GM19455 (cell line): ENCODE measurements around the gene TMEM125.

Source experiments
- ATAC-seq: cut with Tn5 transposase; IDR thresholded peaks from one replicate; pipeline ENCODE4 v1.9.1; 2021; ENCODE audit not compliant: unreplicated experiment

Gene TMEM125

GRCh38 chr1:43269627-43270375, at the start of gene TMEM125:
Gene TMEM125, plus strand, starts transcription at chr1:43269983. Its CDS starts 2,740 bp downstream, at chr1:43272723.
- no peak for ATAC-seq

DNA sequence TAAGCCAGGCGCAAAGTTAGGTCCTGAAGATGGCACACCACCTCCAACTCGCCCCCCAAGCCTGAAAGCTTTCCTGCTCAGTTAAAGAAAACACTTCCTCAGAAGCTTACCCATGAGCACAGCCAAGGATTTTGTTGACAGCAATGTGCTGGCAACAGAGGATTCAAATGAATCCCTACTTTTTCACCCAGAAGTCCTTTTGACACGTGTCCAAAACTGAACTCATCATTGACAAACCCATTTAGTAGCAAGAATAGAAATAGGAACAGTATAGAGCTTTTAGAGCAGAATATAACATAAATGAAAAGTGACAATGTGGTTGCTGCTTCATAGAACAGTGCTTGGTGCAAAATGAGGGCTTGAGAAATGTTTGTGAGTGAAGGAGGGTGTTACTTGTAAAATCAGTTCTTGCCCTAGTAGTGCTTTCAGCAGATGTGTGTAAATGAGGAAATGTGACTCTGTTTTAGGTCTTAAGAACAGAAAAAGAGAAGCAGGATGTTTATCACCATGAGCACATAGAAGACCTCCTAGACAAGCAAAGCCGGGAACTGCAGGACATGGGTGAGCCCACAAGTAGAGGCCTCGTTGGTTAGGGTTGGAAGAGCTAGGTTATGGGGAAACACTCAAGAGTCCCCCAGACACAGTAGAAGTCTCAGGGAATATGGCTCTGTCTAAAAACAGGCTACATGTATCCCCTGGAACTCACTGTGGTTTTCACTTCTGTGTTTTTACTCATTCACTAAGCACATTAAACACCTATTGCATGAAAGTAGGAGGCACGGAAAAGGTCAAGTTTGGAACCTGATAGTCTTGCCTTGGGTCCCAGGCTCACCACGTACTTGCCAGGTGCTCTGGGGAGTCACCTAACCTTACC, 48.6 kb upstream of the TMEM125 start:
- peak; percentile 77 for ATAC-seq

- no peak for ATAC-seq
Measured at GRCh38 chr1:43221797-43222196, 48.0 kb upstream of the TMEM125 start.

DNA sequence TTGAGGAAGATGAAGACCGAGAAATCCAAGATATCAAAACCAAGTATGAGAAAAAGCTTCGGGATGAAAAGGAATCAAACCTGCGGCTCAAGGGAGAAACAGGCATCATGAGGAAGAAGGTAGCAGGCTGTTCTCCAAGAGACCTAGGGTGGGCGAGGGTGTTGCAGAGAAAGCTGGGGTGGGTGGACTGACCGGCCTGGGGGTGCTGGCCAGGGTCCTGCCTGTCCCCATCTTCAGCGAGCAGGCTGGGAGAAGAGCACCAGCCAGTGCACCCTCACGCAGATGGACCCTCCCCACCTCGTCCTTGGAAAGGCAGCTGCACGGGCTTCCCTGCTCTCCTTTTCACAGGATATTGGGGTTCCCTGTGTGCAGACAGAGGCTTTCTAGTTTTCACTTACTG, 46.9 kb upstream of the TMEM125 start:
- no peak for ATAC-seq

DNA sequence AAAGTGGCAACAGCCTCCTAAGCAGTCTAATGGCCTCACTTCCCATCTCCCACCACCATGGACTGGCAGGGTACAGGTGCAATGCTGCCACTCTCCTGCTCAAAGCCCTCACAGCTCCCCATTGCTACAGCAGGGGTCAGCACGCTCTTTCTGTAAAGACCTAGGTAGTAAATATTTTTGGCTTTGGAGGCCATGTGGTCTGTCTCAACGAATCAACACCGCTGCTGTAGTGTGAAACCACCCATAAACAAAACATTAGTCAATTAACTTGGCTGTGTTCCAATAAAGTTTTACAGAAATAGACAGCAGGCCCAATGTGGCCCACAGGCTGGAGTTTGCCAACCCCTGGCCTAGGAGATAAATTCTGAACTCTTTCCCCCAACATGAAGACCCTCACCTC, 44.6 kb upstream of the TMEM125 start:
- ATAC-seq: no peak

- ATAC-seq: no peak
Measured at GRCh38 chr1:43227143-43227764, 42.5 kb upstream of the TMEM125 start.

- no peak for ATAC-seq
Measured at GRCh38 chr1:43229826-43230780, 39.7 kb upstream of the TMEM125 start.

GRCh38 chr1:43232074-43232473, 37.7 kb upstream of the TMEM125 start:
- no peak for ATAC-seq

- no peak for ATAC-seq
Measured at GRCh38 chr1:43232482-43232881, 37.3 kb upstream of the TMEM125 start.

- ATAC-seq: no peak
Measured at GRCh38 chr1:43233631-43234030, 36.2 kb upstream of the TMEM125 start.

- no peak for ATAC-seq
Measured at GRCh38 chr1:43234267-43234666, 35.5 kb upstream of the TMEM125 start.

DNA sequence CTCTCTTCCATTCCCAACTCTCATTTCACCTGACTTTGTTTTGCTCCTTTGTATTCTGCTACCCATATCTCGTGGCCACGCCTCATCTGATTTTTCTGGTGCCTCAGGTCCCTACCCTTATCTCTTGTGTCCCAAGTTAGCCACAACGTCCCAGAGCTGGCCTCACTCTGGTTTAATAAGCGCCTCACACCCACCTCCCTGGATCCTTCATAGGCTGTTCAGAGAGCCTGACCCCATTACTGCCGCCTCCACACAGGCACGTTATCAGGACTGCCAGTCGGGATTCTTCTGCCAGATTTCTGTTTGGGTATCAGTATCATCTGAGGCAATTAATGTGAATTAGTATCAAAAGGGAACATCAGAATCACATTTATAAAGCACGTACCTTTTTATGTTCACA, 34.7 kb upstream of the TMEM125 start:
- no peak for ATAC-seq

DNA sequence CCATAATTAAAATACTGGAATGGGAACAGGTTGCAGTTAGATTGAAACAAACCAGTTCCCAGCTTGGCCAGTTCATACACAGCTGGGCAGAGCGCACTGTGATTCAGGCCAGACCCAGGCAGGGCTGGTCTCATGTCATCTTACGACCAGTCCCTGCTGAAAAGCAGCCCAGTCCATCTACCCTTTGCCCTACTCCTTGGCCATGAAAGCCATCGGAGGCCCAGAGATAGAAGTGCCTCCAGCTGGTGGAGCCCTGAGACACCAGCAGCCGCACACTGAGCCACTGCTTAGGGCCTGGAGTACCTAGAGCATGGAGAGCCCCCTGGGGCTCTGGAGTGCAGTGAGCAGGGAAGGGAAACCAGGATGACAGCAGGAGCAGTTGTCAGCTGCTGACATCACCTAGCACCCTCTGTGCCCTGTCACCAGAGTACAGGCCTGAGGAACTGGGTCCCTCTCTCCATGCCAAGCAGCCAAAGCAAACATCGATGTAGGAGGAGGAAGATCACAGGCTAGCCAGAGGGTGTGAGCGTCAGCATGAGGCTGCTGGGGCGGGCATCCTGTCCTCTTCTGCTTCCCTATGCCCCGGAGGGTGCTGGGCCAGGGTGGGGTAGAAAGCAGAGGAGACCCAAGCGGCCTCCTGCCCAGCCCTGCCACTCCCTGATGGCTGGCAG, 34.2 kb upstream of the TMEM125 start:
- no peak for ATAC-seq

GRCh38 chr1:43237121-43237520, 32.7 kb upstream of the TMEM125 start:
- no peak for ATAC-seq

DNA sequence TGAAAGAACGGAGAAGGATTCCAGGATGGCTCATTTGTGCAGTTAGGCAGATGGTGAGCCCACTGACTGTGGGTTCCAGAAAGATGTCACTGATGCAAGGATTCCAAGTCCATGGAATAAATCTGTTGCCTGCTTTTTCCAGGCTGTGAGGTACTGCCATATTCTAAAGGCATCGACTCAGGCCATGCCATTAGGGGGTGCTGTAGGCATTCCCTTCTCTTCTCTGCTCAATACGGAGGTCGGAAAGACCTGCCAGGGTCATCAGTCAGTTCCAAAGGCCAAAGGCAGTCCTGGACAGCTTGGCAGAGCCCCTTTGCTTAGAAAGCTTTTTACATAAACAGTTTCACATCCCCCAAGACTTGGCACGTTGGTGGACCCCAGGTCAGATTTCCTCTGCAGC, 31.7 kb upstream of the TMEM125 start:
- ATAC-seq: no peak

GRCh38 chr1:43238991-43239469, 30.8 kb upstream of the TMEM125 start:
- peak; percentile 24 for ATAC-seq

GRCh38 chr1:43239484-43239883, 30.3 kb upstream of the TMEM125 start:
- ATAC-seq: peak; percentile 72

- no peak for ATAC-seq
Measured at GRCh38 chr1:43241413-43241836, 28.4 kb upstream of the TMEM125 start.

GRCh38 chr1:43243299-43243698, 26.5 kb upstream of the TMEM125 start:
- ATAC-seq: no peak
